BLaER1 treated with 17β-estradiol and CSF1 and Interleukin-3, amounts not matched to agents 10 nM and 100 nM (cell line): ENCODE results near the gene MAP1A.

ENCODE experiments used
- H3K27ac ChIP-seq, 11 experiments: shearing (Covaris generic); formaldehyde crosslinking; 2 replicates each; pipeline ENCODE4 v1.8.1; 2022
- H3K27me3 ChIP-seq, 11 experiments: shearing (Covaris generic); formaldehyde crosslinking; 2 replicates each; pipeline ENCODE4 v1.8.1; 2022
- H3K36me3 ChIP-seq, 11 experiments: shearing (Covaris generic); formaldehyde crosslinking; 2 replicates each; pipeline ENCODE4 v1.8.1; 2022
- H3K4me1 ChIP-seq, 10 experiments: shearing (Covaris generic); formaldehyde crosslinking; 2 replicates each; pipeline ENCODE4 v1.8.1; 2022
- H3K4me2 ChIP-seq, 11 experiments: shearing (Covaris generic); formaldehyde crosslinking; 2 replicates each; pipeline ENCODE4 v1.8.1; 2022
- H3K4me3 ChIP-seq, 10 experiments: shearing (Covaris generic); formaldehyde crosslinking; 2 replicates each; pipeline ENCODE4 v1.8.1; 2022
- H3K9ac ChIP-seq, 11 experiments: shearing (Covaris generic); formaldehyde crosslinking; 2 replicates each; pipeline ENCODE4 v1.8.1; 2022
- H3K9me3 ChIP-seq, 11 experiments: shearing (Covaris generic); formaldehyde crosslinking; replicated peaks in 1 of 11; 2 replicates each; pipeline ENCODE4 v1.8.1; 2022
- H4K20me1 ChIP-seq, 11 experiments: shearing (Covaris generic); formaldehyde crosslinking; 2 replicates each; pipeline ENCODE4 v1.8.1; 2022
- Cebpa-rat ChIP-seq, 11 experiments: shearing (Covaris generic); IDR thresholded peaks; 2 replicates each; pipeline ENCODE4 v1.8.1; 2022

Gene MAP1A

DNA sequence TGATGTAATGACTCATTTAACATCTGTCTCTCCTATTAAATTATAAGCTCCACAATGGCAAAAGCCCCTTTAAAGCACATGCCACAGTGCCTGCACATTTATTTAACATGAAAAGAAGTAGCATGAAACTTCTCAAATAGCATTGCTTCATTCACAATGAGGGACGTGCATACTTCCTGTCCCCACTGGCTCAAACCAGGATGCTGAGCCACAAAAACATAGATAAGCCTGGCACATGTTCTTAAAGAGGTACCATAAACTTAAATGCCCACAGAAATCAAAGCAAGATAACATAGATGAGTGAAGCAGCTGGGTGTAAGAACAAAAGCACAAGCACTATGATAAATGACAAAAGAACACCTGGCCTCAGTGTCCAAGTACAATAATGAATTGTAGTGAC lies 28.2 kb upstream of the MAP1A start:
- Histone ChIP-seq H3K9me3 (no peaks in the 10 kb centered on the region), H4K20me1 (peaks cover 0 to 13% (median 0%) of the 10 kb centered on the region in 11 experiments; a peak in 2 of 22 replicates), H3K36me3 (peaks cover 25 to 75% (median 66%) of the 10 kb centered on the region in 11 experiments), H3K27ac (no peak overlapping the region), H3K9ac (no peak overlapping the region), H3K4me3 (no peak overlapping the region), H3K27me3 (no peaks in the 10 kb centered on the region), H3K4me2 (peak overlapping the region in 2 of 11 experiments; percentile 7 to 24; a peak in 1 of 22 replicates), H3K4me1 (peaks cover 17 to 28% (median 24%) of the 10 kb centered on the region in 10 experiments)
- TF ChIP-seq Cebpa-rat (IDR thresholded peaks at IDR 0.05): no peak

DNA sequence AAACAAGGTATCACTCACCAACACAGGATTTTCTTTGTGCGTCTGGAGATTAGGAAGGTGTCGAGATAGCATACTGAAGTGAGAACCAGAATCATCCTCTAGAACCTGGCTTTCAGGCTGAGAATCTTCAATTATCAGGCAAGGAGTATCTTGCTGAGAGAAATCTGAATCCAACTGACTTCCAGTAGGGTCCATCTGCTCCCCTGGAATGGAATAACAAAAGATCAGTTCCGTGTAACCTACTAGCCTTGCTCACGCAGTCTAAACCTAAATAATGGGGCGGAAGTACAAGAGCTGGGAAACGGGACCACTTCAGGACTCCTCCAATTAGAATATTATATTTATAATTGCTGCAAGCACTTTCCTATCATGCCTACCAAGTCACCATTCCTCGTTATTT lies 25.1 kb upstream of the MAP1A start:
- peaks cover 13 to 46% (median 43%) of the 10 kb centered on the region in 11 experiments for H3K36me3 ChIP-seq
- peaks cover 0 to 7% (median 0%) of the 10 kb centered on the region in 11 experiments; a peak in 1 of 22 replicates for H4K20me1 ChIP-seq
- H3K4me1 ChIP-seq: peaks cover 17 to 28% (median 24%) of the 10 kb centered on the region in 10 experiments
- H3K4me2 ChIP-seq: peak overlapping the region; percentile 69 to 97 (median 87)
- peak overlapping the region in 10 of 11 experiments; percentile 54 to 77 (median 68); a peak in 14 of 22 replicates for H3K27ac ChIP-seq
- no peaks in the 10 kb centered on the region for H3K9me3 ChIP-seq
- peak overlapping the region; percentile 73 to 83 (median 78); a peak in 21 of 22 replicates for H3K9ac ChIP-seq
- peak overlapping the region; percentile 65 to 84 (median 80) for H3K4me3 ChIP-seq
- H3K27me3 ChIP-seq: no peaks in the 10 kb centered on the region
- no peak for TF ChIP-seq Cebpa-rat (IDR thresholded peaks at IDR 0.05)

DNA sequence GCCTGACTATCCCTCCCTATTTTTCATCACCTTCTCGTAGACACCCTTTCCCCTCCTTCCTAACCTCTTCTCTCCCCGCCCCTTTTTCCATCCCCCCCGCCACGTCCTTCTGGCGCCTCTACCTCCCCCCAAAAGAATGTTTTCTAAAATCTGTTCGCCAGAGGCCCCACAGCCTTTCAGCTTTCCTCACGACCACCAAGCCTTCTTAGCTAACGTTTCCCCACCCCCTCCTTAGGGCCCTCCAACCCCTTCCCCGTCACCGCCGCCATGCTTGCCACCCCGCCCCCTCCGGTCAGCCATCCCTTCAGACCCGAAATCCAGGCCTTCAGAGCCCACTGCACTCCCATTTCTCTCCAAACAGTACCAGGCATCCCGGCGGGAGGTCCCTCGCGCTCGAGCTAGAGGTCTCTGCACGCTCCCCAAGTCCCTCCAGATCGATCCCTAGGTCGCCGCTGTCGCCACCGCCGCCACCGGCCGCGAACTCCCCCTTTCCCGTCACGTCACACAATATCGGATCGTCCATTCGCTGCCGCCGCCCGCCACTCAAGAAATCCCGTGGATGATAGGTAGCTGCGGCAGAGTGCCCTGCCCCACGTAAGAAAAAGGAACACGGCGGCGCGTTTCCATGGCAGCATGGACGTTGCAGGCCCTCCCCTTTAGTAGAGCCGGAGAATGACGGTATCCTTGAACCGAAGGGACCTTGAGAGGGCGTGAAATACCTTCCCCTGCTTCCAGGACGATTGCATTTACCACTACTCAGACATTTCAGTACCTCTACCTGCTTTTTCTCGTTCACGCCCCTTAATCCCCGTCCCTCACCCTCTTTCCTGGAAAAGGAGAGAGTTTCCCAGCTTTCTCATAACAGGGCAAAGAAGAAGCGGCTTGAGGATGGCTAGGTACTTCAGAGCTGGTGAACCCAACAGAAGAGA lies 24.5 kb upstream of the MAP1A start, which contains the start of gene TP53BP1:
Gene TP53BP1 (minus strand): TSS at position 484 of the 929 bp plus-strand sequence. CDS start 113 bp downstream, at position 371.
- H3K4me3 ChIP-seq: peak within 1 kb of the TSS; percentile 65 to 84 (median 80)
- H4K20me1 ChIP-seq: peaks cover 0 to 7% (median 0%) of the 10 kb centered on the region in 11 experiments; a peak in 1 of 22 replicates
- H3K27ac ChIP-seq: peak within 1 kb of the TSS in 10 of 11 experiments; percentile 54 to 77 (median 68); a peak in 20 of 22 replicates
- peak within 1 kb of the TSS; percentile 77 to 97 (median 90) for H3K4me2 ChIP-seq
- TF ChIP-seq Cebpa-rat (IDR thresholded peaks at IDR 0.05): no peak
- peaks cover 17 to 28% (median 24%) of the 10 kb centered on the region in 10 experiments for H3K4me1 ChIP-seq
- no peaks in the 10 kb centered on the region for H3K9me3 ChIP-seq
- peaks cover 7 to 39% (median 36%) of the 10 kb centered on the region in 11 experiments for H3K36me3 ChIP-seq
- H3K9ac ChIP-seq: peak within 1 kb of the TSS; percentile 73 to 83 (median 78)
- no peaks in the 10 kb centered on the region for H3K27me3 ChIP-seq

DNA sequence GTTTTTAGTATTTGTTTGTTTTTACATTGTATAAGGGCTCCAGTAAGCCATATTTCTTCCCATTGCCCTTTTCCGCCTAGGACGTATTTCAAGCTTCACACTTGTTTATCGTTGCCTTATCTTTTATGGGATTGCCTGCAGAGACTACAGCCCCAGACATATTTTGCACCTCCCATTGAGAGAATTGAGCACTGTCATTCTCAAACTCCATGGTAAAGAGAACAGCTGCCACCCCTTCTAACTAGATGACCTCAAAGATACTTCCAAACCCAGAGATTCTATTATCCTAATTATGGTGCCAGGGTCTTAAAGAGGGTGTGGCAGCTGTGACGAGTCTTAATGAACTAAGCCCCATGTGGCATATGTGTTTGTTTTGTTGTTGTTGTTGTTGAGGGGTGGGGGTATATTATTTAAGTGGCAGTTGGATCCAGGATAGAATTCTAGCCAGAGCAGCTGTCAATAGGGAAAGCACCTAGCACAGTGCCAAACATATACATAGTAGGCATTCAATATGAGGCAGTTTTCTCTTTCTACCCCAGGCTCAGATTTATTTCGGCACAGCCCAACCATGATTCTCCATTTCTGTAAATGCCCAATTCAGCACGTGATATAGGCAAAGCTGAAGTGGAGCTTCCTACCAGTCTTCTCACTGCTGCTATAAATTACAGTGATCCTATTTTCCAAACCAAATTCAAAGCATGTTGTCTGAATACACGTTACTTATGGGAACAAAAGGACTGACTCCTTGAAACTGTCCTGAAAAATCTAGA lies 23.5 kb upstream of the MAP1A start:
- no peak for TF ChIP-seq Cebpa-rat (IDR thresholded peaks at IDR 0.05)
- peaks cover 0 to 29% (median 27%) of the 10 kb centered on the region in 11 experiments; a peak in 18 of 22 replicates for H3K36me3 ChIP-seq
- no peaks in the 10 kb centered on the region for H3K9me3 ChIP-seq
- H3K9ac ChIP-seq: peak overlapping the region; percentile 73 to 83 (median 78); a peak in 19 of 22 replicates
- H3K27me3 ChIP-seq: no peaks in the 10 kb centered on the region
- peak overlapping the region; percentile 65 to 84 (median 80) for H3K4me3 ChIP-seq
- peaks cover 0 to 7% (median 0%) of the 10 kb centered on the region in 11 experiments; a peak in 1 of 22 replicates for H4K20me1 ChIP-seq
- H3K4me2 ChIP-seq: peak overlapping the region; percentile 74 to 93 (median 86)
- H3K27ac ChIP-seq: peak overlapping the region in 5 of 11 experiments; percentile 40 to 73 (median 68); a peak in 9 of 22 replicates
- H3K4me1 ChIP-seq: peaks cover 17 to 28% (median 23%) of the 10 kb centered on the region in 10 experiments

DNA sequence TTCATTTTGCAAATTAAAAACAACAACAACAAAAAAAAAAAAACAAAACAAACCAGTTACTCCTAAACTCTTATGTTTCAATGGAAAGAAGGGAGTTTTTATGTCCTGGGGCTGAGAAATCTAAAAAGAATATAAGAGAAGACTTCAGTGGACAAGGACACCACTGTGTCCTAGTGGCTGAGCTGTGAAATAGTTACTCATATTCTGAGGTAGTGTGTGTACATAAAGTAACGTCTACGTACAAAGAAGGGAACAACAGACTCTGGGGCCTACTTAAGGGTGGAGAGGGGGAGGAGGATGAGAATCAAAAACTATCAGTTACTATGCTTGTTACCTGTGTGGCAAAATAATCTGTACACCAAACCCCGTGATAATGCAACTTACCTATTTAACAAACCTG lies 18.4 kb upstream of the MAP1A start:
- H3K4me3 ChIP-seq: no peak overlapping the region
- no peak overlapping the region for H3K27ac ChIP-seq
- H4K20me1 ChIP-seq: no peaks in the 10 kb centered on the region
- H3K9me3 ChIP-seq: no peaks in the 10 kb centered on the region
- no peak overlapping the region for H3K9ac ChIP-seq
- H3K4me2 ChIP-seq: no peak overlapping the region
- no peaks in the 10 kb centered on the region for H3K27me3 ChIP-seq
- peaks cover 0 to under 1% (median 0%) of the 10 kb centered on the region in 10 experiments; a peak in 2 of 20 replicates for H3K4me1 ChIP-seq
- no peak for TF ChIP-seq Cebpa-rat (IDR thresholded peaks at IDR 0.05)
- no peaks in the 10 kb centered on the region; a peak in 1 of 22 replicates for H3K36me3 ChIP-seq

DNA sequence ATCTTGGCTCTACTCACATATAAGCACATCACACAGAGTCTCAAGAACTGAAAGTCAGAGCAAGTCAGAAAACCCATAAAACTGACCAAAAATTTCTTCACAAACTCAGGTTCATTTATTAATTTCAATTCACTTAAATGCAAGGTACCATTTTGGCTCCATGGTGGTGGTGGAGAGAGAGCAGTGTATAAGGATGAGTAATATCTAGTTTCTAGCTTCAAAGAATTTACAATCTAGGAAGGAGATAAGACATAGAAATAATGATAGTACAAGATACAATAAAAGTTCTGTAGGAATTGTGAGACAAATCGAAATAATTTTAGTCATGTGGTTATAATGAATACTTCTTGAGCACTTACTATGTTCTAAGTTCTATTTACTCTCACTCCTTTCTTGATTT lies 17.8 kb upstream of the MAP1A start:
- no peak for TF ChIP-seq Cebpa-rat (IDR thresholded peaks at IDR 0.05)
- Histone ChIP-seq H3K27me3 (no peaks in the 10 kb centered on the region), H3K4me1 (no peaks in the 10 kb centered on the region), H3K9ac (no peak overlapping the region), H4K20me1 (no peaks in the 10 kb centered on the region), H3K36me3 (no peaks in the 10 kb centered on the region; a peak in 1 of 22 replicates), H3K4me2 (no peak overlapping the region), H3K4me3 (no peak overlapping the region), H3K27ac (no peak overlapping the region), H3K9me3 (no peaks in the 10 kb centered on the region)

DNA sequence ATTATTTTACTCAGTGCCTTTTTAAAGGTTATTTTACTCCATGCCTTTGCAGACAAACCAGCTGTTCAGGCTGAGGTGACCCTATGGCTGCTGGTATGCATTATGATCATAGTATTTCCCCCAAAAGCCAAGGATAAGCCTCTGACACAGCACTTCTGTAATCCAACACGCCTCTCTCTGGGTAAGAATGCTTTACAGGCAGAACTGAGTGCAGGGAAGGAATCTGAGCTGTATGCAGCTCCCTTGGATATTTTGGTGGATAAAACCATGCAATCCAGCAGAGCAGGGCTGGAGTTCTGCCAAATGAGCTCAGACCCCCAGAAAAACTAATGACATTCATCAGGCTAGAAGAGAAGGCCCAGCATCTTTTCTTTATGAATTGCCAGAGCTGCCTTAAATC lies 11.7 kb upstream of the MAP1A start:
- Histone ChIP-seq H3K4me1 (peaks cover 15 to 25% (median 17%) of the 10 kb centered on the region in 10 experiments), H4K20me1 (no peaks in the 10 kb centered on the region), H3K9ac (no peak overlapping the region), H3K4me2 (peak overlapping the region in 1 of 11 experiments; percentile 20; a peak in 1 of 22 replicates), H3K36me3 (no peaks in the 10 kb centered on the region), H3K4me3 (no peak overlapping the region), H3K9me3 (peaks cover 0 to 8% (median 0%) of the 10 kb centered on the region in 11 experiments; a peak in 2 of 22 replicates), H3K27ac (no peak overlapping the region), H3K27me3 (no peaks in the 10 kb centered on the region)
- no peak for TF ChIP-seq Cebpa-rat (IDR thresholded peaks at IDR 0.05)

DNA sequence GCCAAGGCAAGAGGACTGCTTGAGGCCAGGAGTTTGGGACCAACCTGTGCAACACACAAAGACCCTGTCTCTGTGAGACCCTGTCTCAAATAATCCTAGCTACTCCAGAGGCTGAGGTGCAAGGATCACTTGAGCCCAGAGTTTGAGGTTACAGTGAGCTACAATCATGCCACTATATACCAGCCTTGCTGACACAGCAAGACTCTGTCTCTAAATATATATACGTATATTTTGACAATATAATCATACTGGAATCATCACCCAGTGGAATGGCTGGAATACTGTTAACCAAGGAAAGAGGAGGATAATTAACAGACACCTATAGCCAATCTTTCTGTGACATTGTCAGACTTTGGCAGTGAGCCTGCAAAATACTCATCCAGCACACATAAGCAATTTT lies 9.0 kb upstream of the MAP1A start:
- H3K4me3 ChIP-seq: no peak overlapping the region
- peaks cover 0 to 6% (median 0%) of the 10 kb centered on the region in 11 experiments; a peak in 3 of 22 replicates for H4K20me1 ChIP-seq
- no peaks in the 10 kb centered on the region for H3K36me3 ChIP-seq
- H3K4me1 ChIP-seq: peaks cover 38 to 44% (median 41%) of the 10 kb centered on the region in 10 experiments
- TF ChIP-seq Cebpa-rat (IDR thresholded peaks at IDR 0.05): no peak
- H3K4me2 ChIP-seq: peak overlapping the region in 10 of 11 experiments; percentile 87 to 100 (median 94); a peak in 15 of 22 replicates
- peak overlapping the region in 1 of 11 experiments; percentile 73; a peak in 1 of 22 replicates for H3K9ac ChIP-seq
- peaks cover 0 to 8% (median 0%) of the 10 kb centered on the region in 11 experiments; a peak in 2 of 22 replicates for H3K9me3 ChIP-seq
- H3K27ac ChIP-seq: peak overlapping the region in 1 of 11 experiments; percentile 91; a peak in 2 of 22 replicates
- H3K27me3 ChIP-seq: no peaks in the 10 kb centered on the region
